Measurements from ENCODE around the gene SPATA1.
"Not testable (repeated sequence)": the region's sequence is repeated elsewhere in the genome, so short reads cannot be mapped to it uniquely, and the experiment has no call there.

Gene SPATA1

DNA sequence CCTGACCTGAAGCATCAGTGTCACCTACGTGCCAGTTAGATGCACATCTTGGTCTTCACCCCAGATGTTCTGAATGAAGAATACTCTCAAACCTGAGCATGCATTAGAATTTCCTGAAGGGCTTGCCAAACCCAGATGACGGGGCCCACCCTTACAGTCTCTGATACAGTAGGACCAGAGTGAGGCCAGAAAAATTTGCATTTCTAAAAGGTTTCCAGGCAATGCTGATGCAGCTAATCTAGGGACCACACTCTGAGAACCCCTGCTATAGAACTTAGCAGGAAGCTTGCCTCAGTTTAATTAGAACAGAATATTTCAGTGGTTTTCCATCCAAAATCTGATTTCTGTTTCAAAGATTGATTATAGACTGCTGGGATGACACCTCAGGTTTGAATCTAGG lies 77.9 kb downstream of the SPATA1 start:
- no peak for DNase-seq (ENCODE audit: low read depth, low spot score)
- no peak overlapping the region for H3K4me3 ChIP-seq (ENCODE audit: low read depth, low read length)
- ChIA-PET POLR2A (no interaction called here), CTCF (no interaction called here)
- TF ChIP-seq, protein P1, sequence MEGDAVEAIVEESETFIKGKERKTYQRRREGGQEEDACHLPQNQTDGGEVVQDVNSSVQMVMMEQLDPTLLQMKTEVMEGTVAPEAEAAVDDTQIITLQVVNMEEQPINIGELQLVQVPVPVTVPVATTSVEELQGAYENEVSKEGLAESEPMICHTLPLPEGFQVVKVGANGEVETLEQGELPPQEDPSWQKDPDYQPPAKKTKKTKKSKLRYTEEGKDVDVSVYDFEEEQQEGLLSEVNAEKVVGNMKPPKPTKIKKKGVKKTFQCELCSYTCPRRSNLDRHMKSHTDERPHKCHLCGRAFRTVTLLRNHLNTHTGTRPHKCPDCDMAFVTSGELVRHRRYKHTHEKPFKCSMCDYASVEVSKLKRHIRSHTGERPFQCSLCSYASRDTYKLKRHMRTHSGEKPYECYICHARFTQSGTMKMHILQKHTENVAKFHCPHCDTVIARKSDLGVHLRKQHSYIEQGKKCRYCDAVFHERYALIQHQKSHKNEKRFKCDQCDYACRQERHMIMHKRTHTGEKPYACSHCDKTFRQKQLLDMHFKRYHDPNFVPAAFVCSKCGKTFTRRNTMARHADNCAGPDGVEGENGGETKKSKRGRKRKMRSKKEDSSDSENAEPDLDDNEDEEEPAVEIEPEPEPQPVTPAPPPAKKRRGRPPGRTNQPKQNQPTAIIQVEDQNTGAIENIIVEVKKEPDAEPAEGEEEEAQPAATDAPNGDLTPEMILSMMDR (IDR thresholded peaks at IDR 0.05; ENCODE audit: insufficient read depth, low read length, missing control alignments) = no peak

DNA sequence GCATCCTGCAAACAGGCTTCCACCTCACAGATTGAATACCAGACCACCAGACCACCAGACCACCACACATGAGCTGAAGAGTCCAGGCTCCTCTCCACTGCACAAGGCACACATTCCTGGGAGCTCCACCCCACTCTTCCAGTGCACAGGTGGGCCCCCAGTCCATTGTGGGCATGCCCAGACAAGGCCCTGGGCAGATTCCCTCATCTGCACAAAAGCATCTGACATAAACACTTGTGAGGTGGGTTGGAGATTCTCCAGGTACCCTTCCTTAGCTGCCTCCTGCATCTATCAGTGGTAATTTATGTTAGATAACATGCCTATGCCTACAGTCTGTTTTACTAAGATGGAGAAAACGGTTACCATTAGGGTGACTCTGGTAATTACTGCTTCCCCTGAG lies 79.6 kb downstream of the SPATA1 start:
- DNase-seq (ENCODE audit: low read depth, low spot score) = no peak
- POLR2A ChIA-PET = interaction anchor here (1.0 kb wide), 1 partner anchor 12 kb away, joined by 3 read pairs; the partner anchor contains the start of gene CTBS

DNA sequence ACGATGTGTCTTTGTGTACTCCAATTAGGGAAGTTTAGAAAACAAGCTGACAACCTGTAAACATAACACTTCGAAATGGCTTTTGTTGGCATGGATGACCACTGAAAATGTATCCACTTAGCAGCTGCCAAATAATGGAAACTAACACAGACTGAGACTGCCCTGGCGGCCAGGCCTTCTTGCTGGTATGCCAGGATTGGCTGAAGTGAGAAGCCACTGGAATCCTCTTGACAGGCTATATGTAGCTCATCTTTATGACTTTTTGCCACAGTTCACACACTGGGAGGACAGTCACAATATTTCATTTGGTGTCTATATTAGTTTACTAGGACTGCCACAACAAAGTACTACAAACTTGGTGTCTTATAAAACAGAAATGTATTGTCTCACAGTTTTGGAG lies 80.9 kb downstream of the SPATA1 start:
- ChIA-PET POLR2A (no interaction called here), CTCF (interaction anchor here (0.7 to 2.4 kb wide), 4 partner anchors 14 to 47 kb away, joined by 3 to 7 read pairs (median 4); partner anchors contain the start of gene CTBS)
- no peak overlapping the region for H3K4me3 ChIP-seq (ENCODE audit: low read depth, low read length)
- TF ChIP-seq, protein P1 (IDR thresholded peaks at IDR 0.05; ENCODE audit: insufficient read depth, low read length, missing control alignments) = no peak
- no peak for DNase-seq (ENCODE audit: low read depth, low spot score)

More for the DNA sequence above, 79.6 kb downstream of the SPATA1 start:
- no peak overlapping the region for H3K4me3 ChIP-seq (ENCODE audit: low read depth, low read length)
- TF ChIP-seq, protein P1 (IDR thresholded peaks at IDR 0.05; ENCODE audit: insufficient read depth, low read length, missing control alignments) = no peak
- CTCF ChIA-PET = interaction anchor here (0.8 to 2.4 kb wide), 5 partner anchors 12 to 168 kb away, joined by 3 to 7 read pairs (median 4); partner anchors contain the start of gene CTBS

DNA sequence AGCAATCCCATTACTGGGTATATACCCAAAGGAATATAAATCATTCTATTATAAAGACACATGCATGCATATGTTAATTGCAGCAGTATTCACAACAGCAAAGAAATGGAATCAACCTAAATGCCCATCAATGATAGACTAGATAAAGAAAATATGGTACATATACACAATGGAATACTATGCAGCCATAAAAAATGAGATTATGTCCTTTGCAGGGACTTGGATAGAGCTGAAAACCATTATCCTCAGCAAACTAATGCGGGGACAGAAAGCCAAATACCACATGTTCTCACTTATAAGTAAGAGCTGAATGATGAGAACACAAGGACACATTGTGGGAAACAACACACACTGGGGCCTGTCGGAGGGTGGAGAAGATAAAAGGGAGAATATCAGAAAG lies 88.8 kb downstream of the SPATA1 start:
- POLR2A ChIA-PET; DNase-seq (ENCODE audit: low read depth, low spot score); H3K4me3 ChIP-seq (ENCODE audit: low read depth, low read length): not testable (repeated sequence)
- CTCF ChIA-PET = interaction anchor here (0.7 kb wide), 1 partner anchor 10 kb away, joined by 3 read pairs; no protein-coding TSS in a partner anchor

DNA sequence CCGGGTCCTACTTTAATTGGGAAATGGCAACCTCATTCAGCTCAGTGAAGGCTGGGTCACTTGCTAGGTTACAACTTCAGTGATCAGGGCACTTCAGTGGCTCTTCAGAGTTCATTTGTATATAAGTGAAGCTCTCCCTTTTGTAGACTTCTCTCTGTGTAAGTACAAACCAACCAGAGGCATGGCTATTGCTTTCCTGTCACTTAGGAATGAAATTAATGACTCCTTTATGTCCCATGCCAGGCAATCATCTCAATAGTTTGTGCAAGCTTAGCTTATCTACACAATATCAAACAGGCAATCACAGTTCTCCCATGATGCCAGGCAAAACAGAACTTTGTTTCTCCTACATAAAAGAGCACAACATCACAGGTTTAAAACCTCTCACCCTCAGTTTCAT lies 90.8 kb downstream of the SPATA1 start:
- no peak overlapping the region for H3K4me3 ChIP-seq (ENCODE audit: low read depth, low read length)
- POLR2A ChIA-PET = no interaction called here
- CTCF ChIA-PET = interaction anchor here (1.0 to 1.3 kb wide), 4 partner anchors 8 to 474 kb away, joined by 3 to 4 read pairs (median 4); no protein-coding TSS in a partner anchor
- TF ChIP-seq, protein P1 (IDR thresholded peaks at IDR 0.05; ENCODE audit: insufficient read depth, low read length, missing control alignments) = no peak
- DNase-seq (ENCODE audit: low read depth, low spot score) = no peak

DNA sequence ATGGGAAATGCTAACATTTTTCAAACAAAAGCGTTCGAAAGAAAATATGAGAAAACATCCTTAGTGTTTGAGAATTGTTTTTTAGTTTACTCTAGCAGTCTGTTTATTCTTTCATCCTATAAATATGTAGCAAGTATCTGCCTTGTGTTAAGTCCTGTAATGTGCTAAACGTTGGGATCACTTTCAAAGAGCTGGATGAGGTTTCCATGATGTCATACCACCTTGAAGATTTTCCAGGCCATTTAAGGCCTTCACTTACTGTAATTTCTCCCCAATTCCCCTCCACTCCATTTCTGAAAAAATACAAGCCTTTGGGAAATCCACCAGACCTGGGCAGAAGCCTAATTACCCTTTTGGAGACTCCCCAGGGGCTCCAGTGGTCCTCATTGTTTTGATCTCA lies 92.2 kb downstream of the SPATA1 start:
- POLR2A ChIA-PET = interaction anchor here (1.0 to 3.0 kb wide), 3 partner anchors 25 to 95 kb away, joined by 3 to 14 read pairs (median 8); partner anchors contain the start of genes CTBS, GNG5 and SPATA1
- CTCF ChIA-PET = interaction anchor here (0.6 to 11.1 kb wide), 2 partner anchors 10 to 159 kb away, joined by 3 to 188 read pairs; no protein-coding TSS in a partner anchor
- H3K4me3 ChIP-seq (ENCODE audit: low read depth, low read length) = no peak overlapping the region; the same call in 1 of the 2 replicates
- no peak for DNase-seq (ENCODE audit: low read depth, low spot score)
- TF ChIP-seq, protein P1 (IDR thresholded peaks at IDR 0.05; ENCODE audit: insufficient read depth, low read length, missing control alignments) = no peak

Data from AG04449 (cell line).